Adrenal gland (tissue), 5 donors: ENCODE data around the gene TRMT1.

Experiments used
- CTCF ChIP-seq, 6 experiments: fragments of 450-650 bp in 4 of 6; fragments of 200-600 bp in 2 of 6; sonication (generic) in 1 of 6; IDR thresholded peaks; 1 replicate in 5 of 6; 2 replicates in 1 of 6; pipeline versions ENCODE4 v1.5.1 to v1.8.0; 2016 to 2021; ENCODE audit warnings: antibody characterized with exemption in 6 of 6, mild to moderate bottlenecking in 2 of 6, moderate library complexity in 1 of 6
- POLR2A ChIP-seq, 2 donors: fragments of 450-650 bp; IDR thresholded peaks; one replicate each; pipeline ENCODE4 v1.6.1; 2017; ENCODE audit warnings: antibody characterized with exemption in 2 of 2, mild to moderate bottlenecking in 2 of 2, moderate library complexity in 1 of 2
- donor health status: DM: no; HTN: no; CAD: no.

- peak in 1 of 6 experiments; percentile 39 for TF ChIP-seq CTCF (IDR thresholded peaks at IDR 0.05)
- TF ChIP-seq POLR2A (IDR thresholded peaks at IDR 0.05), result no peak
These were observed 22.4 kb downstream of the TRMT1 start for GRCh38 chr19:13094106-13094504.
